ENCODE data around the gene UFD1. TPM values are rescaled to one million over a fixed set of nuclear protein-coding genes. Genes with fewer than 3 reads are reported as not detected.
A peak's percentile ranks its signal among the peaks of the same experiment; 100 is the strongest.

The UFD1 gene
- total RNA-seq, 6 donors from 2014 or later = 21.0 to 52.1 (median 29.1) TPM

- peaks cover 20 to 26% (median 21%) of the 10 kb centered on the region in 4 donors for H3K4me1 ChIP-seq
- WGBS, 2 donors = 88 to 93% methylated on average over 8 of the region's 8 CpGs
- no peak overlapping the region for H3K4me3 ChIP-seq
- no peak for TF ChIP-seq POLR2A (IDR thresholded peaks at IDR 0.05)
- TF ChIP-seq EP300 (IDR thresholded peaks at IDR 0.05) = no peak
- TF ChIP-seq POLR2AphosphoS5 (IDR thresholded peaks at IDR 0.05) = no peak
- no peak for TF ChIP-seq CTCF (IDR thresholded peaks at IDR 0.05)
- H3K27ac ChIP-seq = no peak overlapping the region
- no peaks in the 10 kb centered on the region for H3K9me3 ChIP-seq
- DNase-seq (peak in 1 of 2 donors; percentile 7), ATAC-seq (ENCODE audit: low FRiP score in 2 of 2) (no peak)
- no peaks in the 10 kb centered on the region for H3K27me3 ChIP-seq
- H3K36me3 ChIP-seq = peaks cover 17 to 51% (median 40%) of the 10 kb centered on the region in 4 donors
Measured at GRCh38 chr22:19450363-19451175, 28.4 kb downstream of the UFD1 start.

GRCh38 chr22:19449422-19449767, 29.6 kb downstream of the UFD1 start:
- Histone ChIP-seq H3K4me3 (no peak overlapping the region), H3K9me3 (no peaks in the 10 kb centered on the region), H3K4me1 (peaks cover 20 to 31% (median 25%) of the 10 kb centered on the region in 4 donors), H3K27me3 (no peaks in the 10 kb centered on the region), H3K27ac (no peak overlapping the region), H3K36me3 (peaks cover 8 to 44% (median 29%) of the 10 kb centered on the region in 4 donors)
- no peak for DNase-seq
- TF ChIP-seq POLR2AphosphoS5 (IDR thresholded peaks at IDR 0.05) = no peak
- no peak for TF ChIP-seq EP300 (IDR thresholded peaks at IDR 0.05)
- TF ChIP-seq POLR2A (IDR thresholded peaks at IDR 0.05) = no peak
- no peak for TF ChIP-seq CTCF (IDR thresholded peaks at IDR 0.05)
- WGBS, 2 donors = 84 to 100% methylated on average over 1 to 2 of the region's 2 CpGs
- ATAC-seq (ENCODE audit: low FRiP score in 2 of 2) = no peak

- Histone ChIP-seq H3K9me3 (no peaks in the 10 kb centered on the region), H3K4me1 (peaks cover 20 to 36% (median 25%) of the 10 kb centered on the region in 4 donors), H3K27me3 (no peaks in the 10 kb centered on the region), H3K36me3 (peaks cover 7 to 44% (median 28%) of the 10 kb centered on the region in 4 donors), H3K27ac (peak overlapping the region in 2 of 4 donors; percentile 13 to 90), H3K4me3 (peak overlapping the region in 1 of 4 donors; percentile 82)
- DNase-seq (peak in 1 of 2 donors; percentile 17), ATAC-seq (ENCODE audit: low FRiP score in 2 of 2) (no peak)
- WGBS, 2 donors = 79 to 84% methylated on average over 5 of the region's 5 CpGs
- no peak for TF ChIP-seq POLR2AphosphoS5 (IDR thresholded peaks at IDR 0.05)
- no peak for TF ChIP-seq POLR2A (IDR thresholded peaks at IDR 0.05)
- no peak for TF ChIP-seq CTCF (IDR thresholded peaks at IDR 0.05)
- TF ChIP-seq EP300 (IDR thresholded peaks at IDR 0.05) = no peak
Measured at GRCh38 chr22:19448739-19449421, 30.1 kb downstream of the UFD1 start.

- peak overlapping the region; percentile 90 to 96 (median 91) for H3K27ac ChIP-seq
- peaks cover 4 to 44% (median 26%) of the 10 kb centered on the region in 4 donors for H3K36me3 ChIP-seq
- ATAC-seq (ENCODE audit: low FRiP score in 2 of 2) = peak; percentile 46 to 71
- TF ChIP-seq POLR2AphosphoS5 (IDR thresholded peaks at IDR 0.05) (no peak), CTCF (IDR thresholded peaks at IDR 0.05) (no peak), POLR2A (IDR thresholded peaks at IDR 0.05) (no peak), EP300 (IDR thresholded peaks at IDR 0.05) (no peak)
- H3K4me1 ChIP-seq = peaks cover 20 to 40% (median 25%) of the 10 kb centered on the region in 4 donors
- WGBS, 2 donors = 16 to 23% methylated on average over 11 to 14 of the region's 14 CpGs
- DNase-seq = peak in 1 of 2 donors; percentile 48
- no peaks in the 10 kb centered on the region for H3K9me3 ChIP-seq
- no peaks in the 10 kb centered on the region for H3K27me3 ChIP-seq
- H3K4me3 ChIP-seq = peak overlapping the region; percentile 74 to 92 (median 82)
Measured at GRCh38 chr22:19448076-19448607, 30.9 kb downstream of the UFD1 start.
